Heart right ventricle (tissue), 16 donors: ENCODE data around the gene DDX24. TPM values are rescaled to one million over a fixed set of nuclear protein-coding genes. Genes with fewer than 3 reads are reported as not detected.

ENCODE experiments used
- ATAC-seq, 8 donors: fragments of 200-7000 bp; cut with Tn5 transposase; one replicate each; pipeline ENCODE4 v1.9.1; 2020; ENCODE audit warnings: mild to moderate bottlenecking in 8 of 8, moderate library complexity in 8 of 8, moderate number of reproducible peaks in 1 of 8
- DNase-seq, 2 donors: peaks; one replicate each; pipeline ENCODE4 v3.0.0-alpha.2; 2020
- H3K27ac ChIP-seq, 10 donors: fragments of 200-600 bp; sonication (generic) in 2 of 10; one replicate each; pipeline versions ENCODE4 v1.5.0 to v1.8.0; 2020 to 2022; ENCODE audit warnings: mild to moderate bottlenecking in 3 of 10
- H3K27me3 ChIP-seq, 7 donors: fragments of 200-600 bp; one replicate each; pipeline ENCODE4 v1.8.0; 2021 to 2022; ENCODE audit warnings: mild to moderate bottlenecking in 2 of 7
- H3K36me3 ChIP-seq, 9 donors: fragments of 200-600 bp; sonication (generic) in 1 of 9; one replicate each; pipeline versions ENCODE4 v1.5.0 to v1.8.0; 2020 to 2022; ENCODE audit warnings: mild to moderate bottlenecking in 2 of 9
- H3K4me1 ChIP-seq, 9 donors: fragments of 200-600 bp; sonication (generic) in 1 of 9; one replicate each; pipeline versions ENCODE4 v1.5.0 to v1.8.0; 2020 to 2022; ENCODE audit warnings: mild to moderate bottlenecking in 4 of 9
- H3K4me3 ChIP-seq, 10 donors: fragments of 200-600 bp; sonication (generic) in 2 of 10; one replicate each; pipeline versions ENCODE4 v1.5.0 to v1.8.0; 2020 to 2022; ENCODE audit warnings: mild to moderate bottlenecking in 7 of 10, moderate library complexity in 2 of 10
- H3K9me3 ChIP-seq, 11 donors: fragments of 200-600 bp in 10 of 11; sonication (generic) in 2 of 11; one replicate each; pipeline versions ENCODE4 v1.5.0 to v1.8.0; 2013 to 2022; ENCODE audit warnings: mild to moderate bottlenecking in 2 of 11, control low read depth in 1 of 11, moderate library complexity in 1 of 11
- CTCF ChIP-seq, 9 donors: fragments of 200-600 bp; sonication (generic) in 2 of 9; IDR thresholded peaks; one replicate each; pipeline versions ENCODE4 v1.5.0 to v1.8.0; 2021 to 2022; ENCODE audit warnings: antibody characterized with exemption in 9 of 9, mild to moderate bottlenecking in 5 of 9, moderate library complexity in 1 of 9
- WGBS, 2 donors: extraction: QIAGEN DNeasy Blood & Tissue Kit; methylation state at CpG; one replicate each; pipeline ENCODE4 v1.1.7; 2013; ENCODE audit warnings: inconsistent platforms in 1 of 2; 5-methylcytosine and 5-hydroxymethylcytosine counted together
- intact Hi-C, 10 donors: fragments of 100-400 bp; cut with DNase I; formaldehyde crosslinking; loops; one replicate each; pipeline versions ENCODE4 v1.11.1 to v1.14.2; 2022
- polyA plus RNA-seq, 2 donors: library from polyadenylated mRNA; stranded (reverse); fragments of 200-250 nt; gene quantifications; one replicate each; pipeline ENCODE4 v1.2.3, GENCODE V29; 2013
- total RNA-seq, 10 donors: library from RNA; stranded (reverse); fragmentation: NEBNext Ultra II Directional in 3 of 10; extraction: Animal tissue kit (Norgen Biotek cat#: 25700) in 3 of 10; gene quantifications; one replicate each; pipeline versions ENCODE4 v1.2.1 to v1.2.4, GENCODE V29; 2021 to 2023
- donor health status: Arrhythmogenic right ventricular cardiomyopathy.
- donor health status: ischemic (EF 13 %, LVEDD 7.1; RV severe dilation, severe dysfunction).
- donor health status: healthy with polysubstance abuse.
- donor health status: DM: no; HTN: yes; CAD: no.
- donor health status: DM: no; HTN: no; CAD: no.
- donor health status: ischemic (EF 25% LVEDD 6.9; RV normal size, moderate dysfunction).
- donor health status: ischemic (EF 25% LVEDD 5.7; RV mildly dilated, moderate dysfunction).
- donor health status: healthy.
- donor health status: DM: yes; HTN: yes; CAD: no.
- donor health status: Ischemic cardiomyopathy.
- donor health status: ischemic (EF 35%, LVEDD 5.7; RV mildly dilated, moderate dysfunction).
- donor health status: nonischemic (EF 11% LVEDD 7.7; RV severe dilation, severe dysfunction).
- donor health status: DM: yes; HTN: yes; CAD: no.
- donor health status: PGD.
- donor health status: ischemic (EF 29% LVEDD 5.4; RV normal size, mild dysfunction).
- donor health status: nonischemic (EF 23%, LVEDD 6.1; RV moderate dilation, normal function).

The DDX24 gene
- total and polyA plus RNA-seq, 12 donors, result 94.1 to 269 (median 234) TPM

DNA sequence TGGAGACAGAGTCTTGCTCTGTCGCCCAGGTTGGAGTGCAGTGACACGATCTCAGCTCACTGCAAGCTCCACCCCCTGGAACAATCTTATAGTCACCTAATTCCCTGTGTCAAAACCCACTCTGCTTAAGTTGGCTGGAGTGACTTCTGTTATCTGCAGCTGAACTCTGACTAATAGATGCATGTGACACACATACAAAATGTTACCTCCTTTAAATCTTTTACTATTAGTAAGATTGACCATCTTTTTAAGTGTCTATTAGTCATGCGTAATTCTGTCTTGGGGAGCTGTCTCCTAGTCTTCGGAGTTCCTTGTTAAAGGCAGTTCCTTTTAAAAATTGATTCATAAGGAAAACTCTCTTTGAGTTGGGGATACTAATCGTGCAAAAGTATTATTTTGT is 7.5 kb upstream of the DDX24 start:
- Histone ChIP-seq H3K9me3 (no peaks in the 10 kb centered on the region), H3K4me1 (no peaks in the 10 kb centered on the region), H3K27me3 (no peaks in the 10 kb centered on the region), H3K36me3 (no peaks in the 10 kb centered on the region), H3K4me3 (no peak overlapping the region), H3K27ac (no peak overlapping the region)
- intact Hi-C loops, result no loop called here
- no peak for TF ChIP-seq CTCF (IDR thresholded peaks at IDR 0.05)
- DNase-seq, result no peak
- WGBS, 2 donors, result 85 to 87% methylated on average over 5 of the region's 5 CpGs
- ATAC-seq, result no peak

- TF ChIP-seq CTCF (IDR thresholded peaks at IDR 0.05), result no peak
- no peak for DNase-seq
- 68 to 69% methylated on average over 4 of the region's 4 CpGs for WGBS, 2 donors
- Histone ChIP-seq H3K27ac (no peak overlapping the region), H3K4me3 (no peak overlapping the region), H3K9me3 (no peaks in the 10 kb centered on the region), H3K36me3 (no peaks in the 10 kb centered on the region), H3K27me3 (no peaks in the 10 kb centered on the region), H3K4me1 (no peaks in the 10 kb centered on the region)
- ATAC-seq, result no peak
- intact Hi-C loops, result no loop called here
Observed at GRCh38 chr14:94087891-94088290, 6.9 kb upstream of the DDX24 start.

DNA sequence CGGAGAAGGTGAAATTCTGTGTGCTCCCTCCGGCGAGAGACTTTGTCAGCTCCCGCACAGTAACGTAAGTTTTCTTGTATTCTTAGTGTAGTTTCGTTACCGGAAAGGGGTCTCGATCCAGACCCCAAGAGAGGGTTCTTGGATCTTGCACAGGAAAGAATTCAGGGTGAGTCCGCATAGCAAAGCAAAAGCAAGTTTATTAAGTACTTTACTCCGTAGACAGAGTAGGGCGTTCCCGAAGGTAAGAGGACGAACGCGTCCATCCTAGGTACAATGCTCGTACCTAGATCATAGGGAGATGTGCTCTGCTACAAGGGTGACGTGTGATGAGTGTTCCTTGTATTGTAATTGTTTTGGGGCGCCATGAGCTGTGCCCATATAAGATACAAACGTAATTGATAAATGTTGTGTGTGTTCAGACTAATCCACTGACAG is 401 bp upstream of the DDX24 start:
- Histone ChIP-seq H3K36me3 (peaks cover 0 to 30% (median 10%) of the 10 kb centered on the region in 9 donors), H3K4me1 (peaks cover 10 to 49% (median 45%) of the 10 kb centered on the region in 9 donors), H3K4me3 (peak overlapping the region; percentile 71 to 99 (median 97)), H3K9me3 (peaks cover 0 to under 1% (median 0%) of the 10 kb centered on the region in 11 donors), H3K27me3 (no peaks in the 10 kb centered on the region), H3K27ac (peak overlapping the region; percentile 61 to 96 (median 92))
- peak in 5 of 8 donors; percentile 1 to 31 (median 9) for ATAC-seq
- 0 to 1% methylated on average over 19 of the region's 19 CpGs for WGBS, 2 donors
- DNase-seq, result no peak
- intact Hi-C loops, result loop anchor here in 4 of 10 donors (2.0 to 5.0 kb wide), 5 partner anchors 27 to 56 kb away; partner anchors contain the start of genes OTUB2 (in 2 of the 4), IFI27 (in 1 of the 4) and IFI27L2 (in 1 of the 4)
- TF ChIP-seq CTCF (IDR thresholded peaks at IDR 0.05), result no peak

GRCh38 chr14:94079891-94080620 is 946 bp downstream of the DDX24 start:
- intact Hi-C loops, result loop anchor here in 5 of 10 donors (2.0 to 5.0 kb wide), 7 partner anchors 29 to 57 kb away; partner anchors contain the start of genes OTUB2 (in 2 of the 5), IFI27 (in 1 of the 5) and IFI27L2 (in 1 of the 5)
- DNase-seq (no peak), ATAC-seq (peak in 2 of 8 donors; percentile 29 to 31)
- Histone ChIP-seq H3K4me1 (peaks cover 10 to 62% (median 57%) of the 10 kb centered on the region in 9 donors), H3K27ac (peak overlapping the region; percentile 61 to 96 (median 92)), H3K27me3 (no peaks in the 10 kb centered on the region), H3K4me3 (peak overlapping the region; percentile 71 to 99 (median 97)), H3K9me3 (peaks cover 0 to 14% (median 3%) of the 10 kb centered on the region in 11 donors), H3K36me3 (peaks cover 0 to 44% (median 10%) of the 10 kb centered on the region in 9 donors)
- TF ChIP-seq CTCF (IDR thresholded peaks at IDR 0.05), result no peak
- 2 to 3% methylated on average over 15 of the region's 15 CpGs for WGBS, 2 donors
